ENCODE measurements around the gene MREG. TPM values are rescaled to one million over a fixed set of nuclear protein-coding genes. Genes with fewer than 3 reads are reported as not detected.
"Not testable (repeated sequence)": the region's sequence is repeated elsewhere in the genome, so short reads cannot be mapped to it uniquely, and the experiment has no call there.

The MREG gene
- total and polyA plus RNA-seq, 9 of the 15 experiments (the other 6 are each of a cell fraction or from before 2014, with no cell fraction given): 0.77 to 3.8 (median 2.3) TPM

GRCh38 chr2:215971671-215972070 lies 41.7 kb downstream of the MREG start (continued):
- no peak for TF ChIP-seq MCM7 (IDR thresholded peaks at IDR 0.05)

GRCh38 chr2:215970894-215971293 lies 42.5 kb downstream of the MREG start:
- ATAC-seq; intact Hi-C loops (cut with micrococcal nuclease); DNase-seq (ENCODE audit: extremely low read depth in 1 of 4, low spot score in 3 of 4); H2AFZ ChIP-seq (ENCODE audit: low read depth, low read length); CTCF ChIA-PET (ENCODE audit: low intra/inter-chr PET ratio); H3K9me1 ChIP-seq (ENCODE audit: control insufficient read depth, insufficient read depth, low read length); H3K9me3 ChIP-seq (replicated peaks; ENCODE audit: control insufficient read depth, insufficient read depth, low read depth, low read length); H3K36me3 ChIP-seq (ENCODE audit: control insufficient read depth, insufficient read depth, low read length); H3K9ac ChIP-seq (ENCODE audit: insufficient read depth in 1 of 2, low read depth in 2 of 2, low read length in 2 of 2); H3K4me3 ChIP-seq; POLR2A ChIA-PET; H3K4me2 ChIP-seq (ENCODE audit: insufficient read depth, low read length); in situ Hi-C loops (cut with MboI); H3K27me3 ChIP-seq (ENCODE audit: control insufficient read depth in 2 of 2, insufficient read depth in 2 of 2, low read length in 2 of 2); H3K79me2 ChIP-seq (ENCODE audit: control insufficient read depth, insufficient read depth, low read length); H4K20me1 ChIP-seq (replicated peaks; ENCODE audit: control insufficient read depth, insufficient read depth, low read length); H3K27ac ChIP-seq (ENCODE audit: extremely low read depth, low read depth, low read length); BruUV-seq (replicated peaks); FAIRE-seq: not testable (repeated sequence)
- H3K4me1 ChIP-seq (replicated peaks in 1 of 2; ENCODE audit: control insufficient read depth in 2 of 2, insufficient read depth in 2 of 2, low read length in 2 of 2): peaks cover 4 to 17% of the 10 kb centered on the region in 2 experiments; a peak in 4 of 5 replicates
- peak; percentile 46 for TF ChIP-seq ZNF146 (CRISPR knock-in tag; IDR thresholded peaks at IDR 0.05; ENCODE audit: unreplicated experiment)
- 67% methylated on average over 2 of the region's 4 CpGs for WGBS (ENCODE audit: insufficient coverage, low coverage, missing lambda C conversion rate)

GRCh38 chr2:215970425-215970824 lies 42.9 kb downstream of the MREG start:
- FAIRE-seq: no peak
- ATAC-seq: no peak
- DNase-seq (ENCODE audit: extremely low read depth in 1 of 4, low spot score in 3 of 4): no peak
- no TSS peak for BruUV-seq (replicated peaks)
- Histone ChIP-seq H3K4me1 (replicated peaks in 1 of 2; ENCODE audit: control insufficient read depth in 2 of 2, insufficient read depth in 2 of 2, low read length in 2 of 2) (peaks cover 4 to 21% of the 10 kb centered on the region in 2 experiments; a peak in 4 of 5 replicates), H3K79me2 (ENCODE audit: control insufficient read depth, insufficient read depth, low read length) (no peaks in the 10 kb centered on the region), H3K27ac (ENCODE audit: extremely low read depth, low read depth, low read length) (no peak overlapping the region), H3K4me2 (ENCODE audit: insufficient read depth, low read length) (no peak overlapping the region), H3K27me3 (ENCODE audit: control insufficient read depth in 2 of 2, insufficient read depth in 2 of 2, low read length in 2 of 2) (no peaks in the 10 kb centered on the region), H3K9me1 (ENCODE audit: control insufficient read depth, insufficient read depth, low read length) (no peaks in the 10 kb centered on the region), H3K36me3 (ENCODE audit: control insufficient read depth, insufficient read depth, low read length) (no peaks in the 10 kb centered on the region; the same call in 2 of the 3 replicates), H4K20me1 (replicated peaks; ENCODE audit: control insufficient read depth, insufficient read depth, low read length) (no peaks in the 10 kb centered on the region), H3K9ac (ENCODE audit: insufficient read depth in 1 of 2, low read depth in 2 of 2, low read length in 2 of 2) (no peak overlapping the region), H3K4me3 (no peak overlapping the region), H3K9me3 (replicated peaks; ENCODE audit: control insufficient read depth, insufficient read depth, low read depth, low read length) (no peaks in the 10 kb centered on the region), H2AFZ (ENCODE audit: low read depth, low read length) (no peak overlapping the region)
- intact Hi-C loops (cut with micrococcal nuclease): no loop called here
- in situ Hi-C loops (cut with MboI): no loop called here
- TF ChIP-seq VEZF1 (CRISPR knock-in tag; IDR thresholded peaks at IDR 0.05) (no peak), ATF4 (CRISPR knock-in tag; IDR thresholded peaks at IDR 0.05) (no peak), ELF2 (CRISPR knock-in tag; IDR thresholded peaks at IDR 0.05) (no peak), ZNF668 (CRISPR knock-in tag; IDR thresholded peaks at IDR 0.05) (no peak)
- ChIA-PET CTCF (ENCODE audit: low intra/inter-chr PET ratio) (no interaction called here), POLR2A (no interaction called here)
- 88% methylated on average over 4 of the region's 5 CpGs for WGBS (ENCODE audit: insufficient coverage, low coverage, missing lambda C conversion rate)

All from K562 (cell line).